Hepatocyte (in vitro differentiated cells): ENCODE measurements around the gene XXYLT1.
A peak's percentile ranks its signal among the peaks of the same experiment; 100 is the strongest.

Source experiments
- EZH2 ChIP-seq: fragments of 200-600 bp; sonication (generic); IDR thresholded peaks from 2 replicates; pipeline ENCODE4 v1.6.1; 2016; ENCODE audit warnings: antibody characterized with exemption, mild to moderate bottlenecking, borderline replicate concordance
- EZH2phosphoT487 ChIP-seq: fragments of 200-600 bp; sonication (generic); IDR thresholded peaks from one replicate; pipeline ENCODE4 v1.6.1; 2018; ENCODE audit warnings: antibody characterized with exemption, mild to moderate bottlenecking, low read depth, moderate library complexity; ENCODE audit not compliant: unreplicated experiment, severe bottlenecking
- TF ChIP-seq, protein P1 (sequence below): fragments of 200-600 bp; sonication (generic); IDR thresholded peaks from 2 replicates; pipeline ENCODE4 v1.5.1; 2016; ENCODE audit warnings: antibody characterized with exemption, mild to moderate bottlenecking; ENCODE audit not compliant: poor library complexity

GRCh38 chr3:195259475-195260279 is 11.3 kb downstream of the XXYLT1 start:
- TF ChIP-seq, protein P1, sequence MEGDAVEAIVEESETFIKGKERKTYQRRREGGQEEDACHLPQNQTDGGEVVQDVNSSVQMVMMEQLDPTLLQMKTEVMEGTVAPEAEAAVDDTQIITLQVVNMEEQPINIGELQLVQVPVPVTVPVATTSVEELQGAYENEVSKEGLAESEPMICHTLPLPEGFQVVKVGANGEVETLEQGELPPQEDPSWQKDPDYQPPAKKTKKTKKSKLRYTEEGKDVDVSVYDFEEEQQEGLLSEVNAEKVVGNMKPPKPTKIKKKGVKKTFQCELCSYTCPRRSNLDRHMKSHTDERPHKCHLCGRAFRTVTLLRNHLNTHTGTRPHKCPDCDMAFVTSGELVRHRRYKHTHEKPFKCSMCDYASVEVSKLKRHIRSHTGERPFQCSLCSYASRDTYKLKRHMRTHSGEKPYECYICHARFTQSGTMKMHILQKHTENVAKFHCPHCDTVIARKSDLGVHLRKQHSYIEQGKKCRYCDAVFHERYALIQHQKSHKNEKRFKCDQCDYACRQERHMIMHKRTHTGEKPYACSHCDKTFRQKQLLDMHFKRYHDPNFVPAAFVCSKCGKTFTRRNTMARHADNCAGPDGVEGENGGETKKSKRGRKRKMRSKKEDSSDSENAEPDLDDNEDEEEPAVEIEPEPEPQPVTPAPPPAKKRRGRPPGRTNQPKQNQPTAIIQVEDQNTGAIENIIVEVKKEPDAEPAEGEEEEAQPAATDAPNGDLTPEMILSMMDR, result peak; percentile 38
- TF ChIP-seq EZH2 (no peak), EZH2phosphoT487 (no peak)
